Activated CD4-positive, alpha-beta memory T cell treated with anti-CD3 and anti-CD28 coated beads, Interleukin-2, amount 10 ng/mL, durations not matched to agents 7 days and 5 days (primary cell): ENCODE measurements around the gene BLOC1S2. TPM values are rescaled to one million over a fixed set of nuclear protein-coding genes. Genes with fewer than 3 reads are reported as not detected.

ENCODE experiments used
- CTCF ChIA-PET: fragments of 350-600 bp; sonication (Branson Sonifier 250); formaldehyde crosslinking; loops from one replicate; lab custom pipeline; 2021; ENCODE audit warnings: antibody characterized with exemption, inconsistent platforms; lab: Charles Lee
- POLR2A ChIA-PET: fragments of 350-600 bp; sonication (Branson Sonifier 250); formaldehyde crosslinking; loops from one replicate; lab custom pipeline; 2021; ENCODE audit warnings: antibody characterized with exemption; lab: Charles Lee
- DNase-seq: peaks from one replicate; pipeline ENCODE4 v3.0.0-alpha.2; 2020
- H3K27ac Mint-ChIP-seq: one replicate; pipeline ENCODE4 v1.8.0; 2021; ENCODE audit warnings: mild to moderate bottlenecking, mixed read lengths
- H3K27me3 Mint-ChIP-seq: one replicate; pipeline ENCODE4 v1.8.0; 2021; ENCODE audit warnings: mixed read lengths
- H3K36me3 Mint-ChIP-seq: one replicate; pipeline ENCODE4 v1.8.0; 2021; ENCODE audit warnings: low read depth, mixed read lengths
- H3K4me1 Mint-ChIP-seq: one replicate; pipeline ENCODE4 v1.8.0; 2021; ENCODE audit warnings: mixed read lengths
- H3K4me3 Mint-ChIP-seq: one replicate; pipeline ENCODE4 v1.8.0; 2021; ENCODE audit warnings: mild to moderate bottlenecking, mixed read lengths
- H3K9me3 Mint-ChIP-seq: one replicate; pipeline ENCODE4 v1.8.0; 2021; ENCODE audit warnings: mixed read lengths
- total RNA-seq, 2 experiments: library from RNA; stranded (reverse); gene quantifications; one replicate each; pipeline ENCODE4 v1.2.3, GENCODE V29; 2021

Gene BLOC1S2
- total RNA-seq, 2 experiments from 2014 or later: 47.5 to 48.8 TPM

DNA sequence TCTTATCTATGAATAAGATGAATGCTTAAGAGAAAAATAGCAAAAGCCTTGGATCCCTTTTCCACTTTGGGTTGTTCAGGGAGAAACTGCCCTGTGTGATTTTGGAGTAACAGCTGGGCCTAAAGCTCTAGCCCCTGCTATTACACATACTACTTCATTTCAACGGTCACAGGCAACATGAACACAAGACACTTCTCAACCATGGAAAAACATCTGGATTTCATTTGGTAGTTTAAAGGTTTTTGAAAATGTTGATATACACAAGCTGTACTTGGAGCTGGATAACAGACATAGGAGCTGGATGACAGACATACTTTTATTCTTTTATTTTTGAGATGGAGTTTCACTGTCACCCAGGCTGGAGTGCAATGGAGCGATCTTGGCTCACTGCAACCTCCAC is 54.4 kb downstream of the BLOC1S2 start:
- POLR2A ChIA-PET: interaction anchor here (1.1 to 1.3 kb wide), 2 partner anchors 54 to 115 kb away, joined by 3 read pairs; partner anchors contain the start of gene SCD
- DNase-seq: no peak
- H3K36me3 Mint-ChIP-seq: peaks cover 44% of the 10 kb centered on the region
- no peaks in the 10 kb centered on the region for H3K9me3 Mint-ChIP-seq
- H3K27ac Mint-ChIP-seq: no peak overlapping the region
- CTCF ChIA-PET: interaction anchor here (1.0 kb wide), 1 partner anchor 9 kb away, joined by 6 read pairs; no protein-coding TSS in a partner anchor
- no peaks in the 10 kb centered on the region for H3K27me3 Mint-ChIP-seq
- no peak overlapping the region for H3K4me3 Mint-ChIP-seq
- H3K4me1 Mint-ChIP-seq: peaks cover 29% of the 10 kb centered on the region

DNA sequence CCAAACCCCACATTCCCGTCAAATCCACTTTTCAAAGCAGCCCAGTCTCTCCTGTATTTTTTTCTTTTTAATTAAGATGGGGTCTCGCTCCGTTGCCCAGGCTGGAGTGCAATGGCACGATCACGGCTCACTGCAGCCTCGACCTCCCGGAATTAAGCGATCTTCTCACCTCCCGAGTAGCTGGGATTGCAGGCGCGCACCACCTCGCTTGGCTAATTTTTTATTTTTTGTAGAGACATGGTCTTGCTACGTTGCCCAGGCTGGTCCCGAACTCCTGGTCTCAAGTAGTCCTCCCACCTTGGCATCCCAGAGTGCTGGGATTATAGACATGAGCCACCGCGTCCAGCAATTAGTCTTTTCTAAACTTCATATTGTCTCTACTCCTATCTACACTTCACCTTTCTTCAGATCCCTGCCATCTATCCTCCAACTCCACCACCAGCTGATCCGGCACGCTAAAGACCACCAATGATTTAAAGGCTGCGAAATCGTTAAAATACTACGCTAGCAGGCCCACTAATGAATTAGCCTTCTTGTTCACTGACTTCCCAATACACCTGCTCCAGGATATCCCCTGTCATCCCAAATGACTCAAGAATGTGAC is 56.6 kb downstream of the BLOC1S2 start:
- DNase-seq: no peak
- peak overlapping the region; percentile 70 for H3K27ac Mint-ChIP-seq
- peaks cover 39% of the 10 kb centered on the region for H3K4me1 Mint-ChIP-seq
- H3K27me3 Mint-ChIP-seq: no peaks in the 10 kb centered on the region
- peaks cover 41% of the 10 kb centered on the region for H3K36me3 Mint-ChIP-seq
- CTCF ChIA-PET: no interaction called here
- peak overlapping the region; percentile 95 for H3K4me3 Mint-ChIP-seq
- POLR2A ChIA-PET: interaction anchor here (1.0 to 1.9 kb wide), 3 partner anchors 15 to 44 kb away, joined by 3 to 6 read pairs (median 3); partner anchors contain the start of gene ERLIN1
- no peaks in the 10 kb centered on the region for H3K9me3 Mint-ChIP-seq

DNA sequence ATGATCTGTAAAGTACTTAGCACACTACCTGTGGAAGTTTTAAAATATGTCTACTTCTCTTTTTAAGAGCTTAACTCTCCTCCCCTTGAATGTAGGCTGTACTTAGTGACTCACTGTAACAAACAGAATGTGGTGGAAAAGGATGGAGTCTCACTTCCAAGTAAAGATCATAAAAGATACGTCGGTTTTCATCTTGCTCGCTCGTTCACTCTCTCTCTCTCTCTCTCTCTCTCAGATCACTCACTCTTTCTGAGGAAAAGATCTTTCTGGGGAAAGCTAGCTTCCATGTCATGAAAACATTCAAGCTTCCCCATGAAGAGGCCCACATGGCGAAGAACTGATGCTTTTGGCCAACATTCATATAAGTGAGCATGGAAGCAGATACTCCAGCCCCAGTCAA is 62.6 kb downstream of the BLOC1S2 start:
- Mint-ChIP-seq H3K36me3 (peaks cover 48% of the 10 kb centered on the region), H3K27ac (no peak overlapping the region), H3K27me3 (no peaks in the 10 kb centered on the region), H3K4me3 (no peak overlapping the region), H3K4me1 (peaks cover 26% of the 10 kb centered on the region), H3K9me3 (no peaks in the 10 kb centered on the region)
- POLR2A ChIA-PET: no interaction called here
- CTCF ChIA-PET: interaction anchor here (1.2 to 1.5 kb wide), 2 partner anchors 17 to 48 kb away, joined by 3 read pairs; no protein-coding TSS in a partner anchor
- no peak for DNase-seq

Other genes starting within 250 kb of the BLOC1S2 start
- not detected for gene CPN1, start 204.8 kb downstream of the BLOC1S2 start, total RNA-seq
- 10 to 100 TPM; 12.6 to 14.4 TPM for gene ERLIN1, start 100.7 kb downstream of the BLOC1S2 start, total RNA-seq
- gene CHUK, start 57.1 kb downstream of the BLOC1S2 start, total RNA-seq: 10 to 100 TPM; 23.6 to 24.7 TPM
- gene CWF19L1, start 19.0 kb downstream of the BLOC1S2 start, total RNA-seq: 10 to 100 TPM; 36.0 to 36.7 TPM
- gene PKD2L1, start 43.5 kb upstream of the BLOC1S2 start, total RNA-seq: under 1 TPM in 1 of 2 experiments, not detected in 1; 0.18 TPM
- 100 to 1,000 TPM; 198 to 202 TPM for gene SCD, start 60.6 kb upstream of the BLOC1S2 start, total RNA-seq
- gene WNT8B, start 176.3 kb upstream of the BLOC1S2 start, total RNA-seq: under 1 TPM in 1 of 2 experiments, not detected in 1; 0.23 TPM
- gene SEC31B, start 233.2 kb upstream of the BLOC1S2 start, total RNA-seq: 100 to 1,000 TPM; 138 to 139 TPM
- 100 to 1,000 TPM; 315 to 324 TPM for gene NDUFB8, start 243.2 kb upstream of the BLOC1S2 start, total RNA-seq
- 10 to 100 TPM; 57.7 to 58.8 TPM for gene HIF1AN, start 249.3 kb upstream of the BLOC1S2 start, total RNA-seq